Tibial artery (tissue), 4 donors: ENCODE measurements around the gene CLEC10A.

ENCODE experiments used
- DNase-seq, 2 donors: peaks; one replicate each; pipeline ENCODE4 v3.0.0-alpha.2; 2019
- H3K27ac ChIP-seq, 2 donors: fragments of 200-600 bp; sonication (generic) in 1 of 2; 1 replicate in 1 of 2; 2 replicates in 1 of 2; pipeline ENCODE4 v1.5.1; 2018 to 2019; ENCODE audit warnings: mild to moderate bottlenecking in 1 of 2
- H3K27me3 ChIP-seq, 2 donors: fragments of 200-600 bp; sonication (generic) in 1 of 2; one replicate each; pipeline versions ENCODE4 v1.5.1 to v1.6.0; 2016 to 2019
- H3K36me3 ChIP-seq, 3 donors: fragments of 200-600 bp; sonication (generic) in 2 of 3; one replicate each; pipeline ENCODE4 v1.5.1; 2016 to 2019; ENCODE audit warnings: mild to moderate bottlenecking in 2 of 3
- H3K4me1 ChIP-seq, 4 donors: fragments of 200-600 bp; sonication (generic) in 2 of 4; 1 replicate in 3 of 4; 2 replicates in 1 of 4; pipeline ENCODE4 v1.5.1; 2016 to 2019
- H3K4me3 ChIP-seq, 2 donors: fragments of 200-600 bp; sonication (generic) in 1 of 2; 1 replicate in 1 of 2; 2 replicates in 1 of 2; pipeline ENCODE4 v1.5.1; 2018 to 2019; ENCODE audit warnings: mild to moderate bottlenecking in 2 of 2
- H3K9me3 ChIP-seq, 3 donors: fragments of 200-600 bp; sonication (generic) in 1 of 3; one replicate each; pipeline ENCODE4 v1.5.1; 2016 to 2019
- intact Hi-C: fragments of 100-400 bp; cut with DNase I; formaldehyde crosslinking; loops from one replicate; pipeline ENCODE4 v1.15.0; 2023; ENCODE audit warnings: low total_unique reads
- TF ChIP-seq, protein P1 (sequence below), 2 experiments: fragments of 200-600 bp in 1 of 2; fragments of 450-650 bp in 1 of 2; IDR thresholded peaks; one replicate each; pipeline ENCODE4 v1.5.1; 2017 to 2019; ENCODE audit warnings: antibody characterized with exemption in 2 of 2, mild to moderate bottlenecking in 1 of 2, moderate library complexity in 1 of 2

The CLEC10A gene

DNA sequence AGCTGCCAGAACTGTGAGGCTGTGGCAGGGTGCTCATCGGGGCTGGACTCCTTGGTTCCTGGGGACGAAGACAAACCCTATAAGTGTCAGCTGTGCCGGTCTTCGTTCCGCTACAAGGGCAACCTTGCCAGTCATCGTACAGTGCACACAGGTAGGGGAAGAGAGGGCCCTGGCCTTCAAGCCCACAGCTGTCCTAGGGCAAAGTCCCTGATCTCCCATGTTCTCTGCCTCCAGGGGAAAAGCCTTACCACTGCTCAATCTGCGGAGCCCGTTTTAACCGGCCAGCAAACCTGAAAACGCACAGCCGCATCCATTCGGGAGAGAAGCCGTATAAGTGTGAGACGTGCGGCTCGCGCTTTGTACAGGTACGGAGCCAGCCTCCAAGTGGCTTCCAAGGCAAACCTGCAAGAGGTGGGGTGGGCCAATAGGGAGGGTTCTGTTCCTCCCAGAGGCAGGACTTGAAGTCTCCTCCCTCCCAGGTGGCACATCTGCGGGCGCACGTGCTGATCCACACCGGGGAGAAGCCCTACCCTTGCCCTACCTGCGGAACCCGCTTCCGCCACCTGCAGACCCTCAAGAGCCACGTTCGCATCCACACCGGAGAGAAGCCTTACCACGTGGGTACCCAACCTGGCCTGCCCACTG, 53.5 kb downstream of the CLEC10A start:
- TF ChIP-seq, protein P1, sequence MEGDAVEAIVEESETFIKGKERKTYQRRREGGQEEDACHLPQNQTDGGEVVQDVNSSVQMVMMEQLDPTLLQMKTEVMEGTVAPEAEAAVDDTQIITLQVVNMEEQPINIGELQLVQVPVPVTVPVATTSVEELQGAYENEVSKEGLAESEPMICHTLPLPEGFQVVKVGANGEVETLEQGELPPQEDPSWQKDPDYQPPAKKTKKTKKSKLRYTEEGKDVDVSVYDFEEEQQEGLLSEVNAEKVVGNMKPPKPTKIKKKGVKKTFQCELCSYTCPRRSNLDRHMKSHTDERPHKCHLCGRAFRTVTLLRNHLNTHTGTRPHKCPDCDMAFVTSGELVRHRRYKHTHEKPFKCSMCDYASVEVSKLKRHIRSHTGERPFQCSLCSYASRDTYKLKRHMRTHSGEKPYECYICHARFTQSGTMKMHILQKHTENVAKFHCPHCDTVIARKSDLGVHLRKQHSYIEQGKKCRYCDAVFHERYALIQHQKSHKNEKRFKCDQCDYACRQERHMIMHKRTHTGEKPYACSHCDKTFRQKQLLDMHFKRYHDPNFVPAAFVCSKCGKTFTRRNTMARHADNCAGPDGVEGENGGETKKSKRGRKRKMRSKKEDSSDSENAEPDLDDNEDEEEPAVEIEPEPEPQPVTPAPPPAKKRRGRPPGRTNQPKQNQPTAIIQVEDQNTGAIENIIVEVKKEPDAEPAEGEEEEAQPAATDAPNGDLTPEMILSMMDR (IDR thresholded peaks at IDR 0.05): no peak
- H3K4me1 ChIP-seq: peaks cover 0 to 21% (median 17%) of the 10 kb centered on the region in 4 donors
- intact Hi-C loops: no loop called here
- no peaks in the 10 kb centered on the region for H3K9me3 ChIP-seq
- no peaks in the 10 kb centered on the region for H3K36me3 ChIP-seq
- H3K4me3 ChIP-seq: no peak overlapping the region
- DNase-seq: no peak
- H3K27me3 ChIP-seq: peaks cover 0 to 40% of the 10 kb centered on the region in 2 donors
- no peak overlapping the region for H3K27ac ChIP-seq

DNA sequence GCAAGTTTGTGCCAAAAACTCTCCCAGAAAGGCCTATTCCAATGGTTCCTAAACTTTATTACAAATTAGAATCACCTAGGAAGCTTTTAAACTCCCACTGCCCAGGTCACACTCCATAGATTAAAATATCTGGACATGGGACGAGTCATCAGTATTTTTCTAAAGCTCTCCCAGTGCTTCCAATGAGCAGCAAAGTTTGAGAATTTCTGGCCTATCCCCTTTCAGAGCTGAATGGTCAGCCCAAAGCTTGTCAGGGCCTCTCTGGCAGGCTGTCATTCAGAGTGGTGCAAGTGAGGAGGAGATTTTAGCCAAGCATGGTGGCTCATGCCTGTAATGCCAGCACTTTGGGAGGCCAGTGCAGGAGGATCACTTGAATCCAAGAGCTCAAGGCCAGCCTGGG, 54.8 kb downstream of the CLEC10A start:
- Histone ChIP-seq H3K9me3 (no peaks in the 10 kb centered on the region), H3K36me3 (no peaks in the 10 kb centered on the region), H3K4me1 (peaks cover 0 to 25% (median 22%) of the 10 kb centered on the region in 4 donors), H3K4me3 (no peak overlapping the region), H3K27ac (no peak overlapping the region), H3K27me3 (peaks cover 0 to 39% of the 10 kb centered on the region in 2 donors)
- DNase-seq: no peak
- TF ChIP-seq, protein P1 (IDR thresholded peaks at IDR 0.05): no peak
- intact Hi-C loops: no loop called here
